Left ventricle myocardium superior (tissue), 1 donor: ENCODE measurements around the gene ATP8B1. TPM values are rescaled to one million over a fixed set of nuclear protein-coding genes. Genes with fewer than 3 reads are reported as not detected.
"Not testable (repeated sequence)": the region's sequence is repeated elsewhere in the genome, so short reads cannot be mapped to it uniquely, and the experiment has no call there.

ENCODE experiments used
- ATAC-seq: fragments of 200-7000 bp; cut with Tn5 transposase; one replicate; pipeline ENCODE4 v1.9.1; 2020; ENCODE audit warnings: mild to moderate bottlenecking, moderate library complexity
- DNase-seq: peaks from one replicate; pipeline ENCODE4 v3.0.0-alpha.2; 2020
- intact Hi-C: fragments of 100-400 bp; cut with micrococcal nuclease; formaldehyde crosslinking; loops from one replicate; pipeline ENCODE4 v1.11.0; 2022
- long read RNA-seq: library from polyadenylated mRNA; unstranded; transcript quantifications from one replicate; pipeline ENCODE4 v2.0.0, GENCODE V29; 2021
- total RNA-seq: library from RNA; stranded (reverse); fragmentation: NEBNext Ultra II Directional; extraction: Animal tissue kit (Norgen Biotek cat#: 25700); gene quantifications from one replicate; pipeline ENCODE4 v1.2.1, GENCODE V29; 2021
- donor health status: DM: no; HTN: yes; CAD: no; lungs with severe emphysema.

ATP8B1 gene
- total RNA-seq, result 4.0 TPM
- long read RNA-seq, partial matches to known transcripts, result 1 of 3 reads
- long read RNA-seq, other reads (novel, unspliced or antisense), result 2 of 3 reads

DNA sequence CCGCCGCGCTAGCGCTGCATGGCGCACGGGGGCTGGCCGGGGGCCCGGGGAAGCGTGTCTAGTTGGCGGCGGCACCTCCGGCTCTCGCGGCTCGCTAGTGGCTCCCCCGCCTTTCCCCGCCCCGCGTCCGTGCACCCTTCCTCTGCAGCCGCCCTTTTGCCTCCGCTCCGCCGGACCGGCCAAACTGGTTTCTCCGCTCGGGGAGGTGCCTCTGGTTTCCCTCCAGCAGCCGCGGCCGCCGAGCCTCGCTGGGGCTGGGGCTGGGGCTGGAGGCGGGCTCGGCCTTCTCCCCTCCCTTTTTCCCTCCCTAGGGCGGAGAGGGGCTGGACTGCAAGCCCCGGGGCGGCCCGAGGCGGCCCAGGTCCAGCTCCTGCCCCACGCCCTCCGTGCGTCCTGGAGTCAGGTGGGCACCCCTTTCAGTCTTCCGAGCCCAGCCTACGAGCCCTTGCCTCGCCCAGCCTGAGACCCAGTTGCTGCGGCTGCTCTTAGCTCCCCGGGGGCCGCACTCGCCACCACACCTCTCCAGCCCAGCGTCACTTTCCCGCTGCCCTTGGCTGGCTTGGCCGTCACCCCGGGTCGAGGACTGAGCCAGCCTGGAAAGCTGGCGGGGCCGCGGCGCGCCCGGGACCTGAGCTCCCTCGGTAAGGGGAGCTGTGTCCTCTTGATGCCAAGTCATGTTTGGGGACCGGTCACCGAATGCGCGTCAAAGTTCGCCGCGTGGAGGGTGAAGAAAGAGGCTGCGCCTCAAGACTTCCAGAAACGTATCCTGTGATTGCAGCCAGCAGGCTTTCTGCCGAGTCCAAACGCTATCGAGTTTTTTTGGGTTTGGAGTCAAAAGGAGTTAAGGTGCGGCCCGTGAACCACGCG is at the start of gene ATP8B1:
Gene ATP8B1, minus strand, starts transcription at position 213 of the 867 bp plus-strand sequence. CDS start 71,508 bp downstream, outside the sequence.
- ATAC-seq, result peak; percentile 93
- DNase-seq, result peak; percentile 88
- intact Hi-C loops, result no loop called here

GRCh38 chr18:57850063-57850462 is 46.9 kb upstream of the ATP8B1 start:
- no peak for ATAC-seq
- DNase-seq, result no peak
- intact Hi-C loops, result no loop called here

DNA sequence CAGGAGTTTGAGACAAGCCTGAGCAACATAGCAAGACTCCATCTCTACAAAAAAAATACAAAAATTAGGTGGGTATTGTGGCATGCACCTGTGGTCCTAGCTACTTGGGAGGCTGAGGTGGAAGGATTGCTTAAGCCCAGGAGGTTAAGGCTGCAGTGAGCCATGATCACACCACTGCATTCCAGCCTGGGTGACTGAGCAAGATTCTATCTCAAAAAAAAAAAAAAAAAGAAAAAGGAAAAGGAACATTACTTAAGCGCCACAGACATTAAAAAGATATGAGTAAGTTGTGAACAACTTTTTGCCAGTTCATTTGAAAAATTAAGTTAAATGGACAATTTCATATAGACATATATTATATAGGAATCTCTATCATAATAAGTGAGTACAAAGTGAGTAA is 45.3 kb upstream of the ATP8B1 start:
- ATAC-seq, intact Hi-C loops, DNase-seq: not testable (repeated sequence)

- DNase-seq, intact Hi-C loops, ATAC-seq: not testable (repeated sequence)
Measured at GRCh38 chr18:57847431-57847830, 44.3 kb upstream of the ATP8B1 start.

- ATAC-seq (peak; percentile 96), DNase-seq (no peak)
- intact Hi-C loops, result no loop called here
Measured at GRCh38 chr18:57846258-57846657, 43.1 kb upstream of the ATP8B1 start.

DNA sequence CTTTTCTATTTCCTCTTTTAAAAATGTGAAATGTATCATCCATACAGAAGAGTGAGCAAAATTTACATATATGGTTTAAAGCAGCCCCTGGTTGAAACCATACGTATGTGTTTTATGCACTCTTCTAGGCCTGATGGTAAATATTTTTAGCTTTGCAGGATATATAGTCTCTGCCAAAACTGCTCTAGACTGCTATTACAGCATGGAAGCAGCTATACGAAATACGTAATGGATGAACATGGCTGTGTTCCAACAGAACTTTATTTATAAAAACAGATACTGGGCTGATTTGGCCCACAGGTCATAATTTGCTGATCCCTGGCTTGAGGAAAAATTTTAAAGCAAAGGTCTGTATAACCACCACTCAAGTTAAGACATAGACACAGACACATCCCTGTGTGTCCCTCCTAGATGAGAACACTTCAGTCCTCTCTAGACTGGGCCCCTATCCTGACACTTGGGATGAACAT is 42.5 kb upstream of the ATP8B1 start:
- intact Hi-C loops, result no loop called here
- DNase-seq (no peak), ATAC-seq (peak; percentile 52)

DNA sequence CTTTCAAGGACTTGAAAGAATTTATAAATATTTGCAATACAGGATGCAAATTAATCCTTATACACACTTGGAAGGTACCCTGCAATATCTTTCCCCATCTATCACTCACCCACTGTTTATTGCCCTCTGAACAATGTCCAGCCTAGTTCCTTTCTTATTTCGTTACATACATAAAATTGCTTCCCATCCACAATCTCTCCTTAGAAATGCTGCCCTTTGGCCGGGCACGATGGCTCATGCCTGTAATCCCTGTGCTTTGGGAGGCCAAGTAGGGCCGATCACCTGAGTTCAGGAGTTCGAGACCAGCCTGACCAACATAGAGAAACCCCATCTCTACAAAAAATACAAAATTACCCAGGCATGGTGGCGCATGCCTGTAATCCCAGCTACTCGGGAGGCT is 41.2 kb upstream of the ATP8B1 start:
- ATAC-seq (no peak), DNase-seq (no peak)
- intact Hi-C loops, result no loop called here

- no peak for ATAC-seq
- no peak for DNase-seq
- intact Hi-C loops, result no loop called here
Measured at GRCh38 chr18:57843386-57843785, 40.3 kb upstream of the ATP8B1 start.

GRCh38 chr18:57841568-57841967 is 38.5 kb upstream of the ATP8B1 start:
- DNase-seq (no peak), ATAC-seq (no peak)
- intact Hi-C loops, result no loop called here

GRCh38 chr18:57839942-57840381 is 36.8 kb upstream of the ATP8B1 start:
- ATAC-seq (no peak), DNase-seq (no peak)
- intact Hi-C loops, result no loop called here

DNA sequence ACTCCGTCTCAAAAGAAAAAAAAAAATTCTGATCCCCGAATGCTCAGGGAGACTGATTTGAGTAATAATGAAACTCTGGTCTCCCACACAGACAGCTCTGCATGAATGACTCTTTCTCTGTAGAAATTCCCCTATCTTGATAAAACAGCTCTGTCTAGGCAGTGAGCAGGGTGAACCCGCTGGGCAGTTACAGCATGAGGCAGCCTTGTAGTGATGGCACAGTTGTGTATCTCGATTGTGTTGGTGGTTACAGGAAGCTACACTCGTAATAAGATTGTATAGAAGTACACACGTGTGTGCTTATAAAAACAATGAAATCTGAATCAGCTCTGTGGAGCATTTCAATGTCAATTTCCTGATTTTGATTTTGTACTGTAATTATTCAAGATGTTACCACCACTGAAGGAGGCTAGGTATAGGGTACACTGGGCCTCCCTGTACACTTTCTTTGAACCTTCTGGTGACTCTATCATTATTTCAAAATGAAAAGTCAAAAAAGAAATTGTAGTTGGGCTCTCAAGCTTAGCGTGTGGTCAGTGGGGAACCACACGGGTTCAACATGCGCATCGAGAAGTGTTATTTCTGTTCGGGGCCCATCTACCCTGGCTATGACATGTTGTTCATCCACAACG is 34.9 kb upstream of the ATP8B1 start:
- ATAC-seq, result no peak
- DNase-seq, result no peak
- intact Hi-C loops, result no loop called here

DNA sequence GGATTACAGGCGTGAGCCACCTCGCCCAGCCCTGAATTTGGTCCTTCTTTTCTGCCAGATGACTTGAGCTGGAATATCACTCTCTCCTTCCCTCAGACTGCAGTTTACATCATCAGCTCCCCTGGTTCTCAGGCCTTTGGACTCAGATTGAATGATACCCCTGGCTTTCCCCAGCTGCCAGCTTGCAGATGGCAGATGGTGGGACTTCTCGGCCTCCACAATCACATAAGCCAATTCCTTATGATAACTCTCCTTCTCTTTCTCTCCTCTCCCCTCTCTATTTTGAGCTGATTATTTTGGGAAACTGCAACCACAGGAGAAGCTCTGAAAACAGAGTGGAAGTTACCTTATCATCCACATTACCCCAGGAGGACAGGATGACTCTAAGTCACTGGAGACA is 33.4 kb upstream of the ATP8B1 start:
- ATAC-seq, result no peak

GRCh38 chr18:57835904-57836303 is 32.8 kb upstream of the ATP8B1 start:
- ATAC-seq, result no peak
- DNase-seq, result no peak
- intact Hi-C loops, result no loop called here

More for the DNA sequence above, 33.4 kb upstream of the ATP8B1 start:
- no peak for DNase-seq
- intact Hi-C loops, result no loop called here

DNA sequence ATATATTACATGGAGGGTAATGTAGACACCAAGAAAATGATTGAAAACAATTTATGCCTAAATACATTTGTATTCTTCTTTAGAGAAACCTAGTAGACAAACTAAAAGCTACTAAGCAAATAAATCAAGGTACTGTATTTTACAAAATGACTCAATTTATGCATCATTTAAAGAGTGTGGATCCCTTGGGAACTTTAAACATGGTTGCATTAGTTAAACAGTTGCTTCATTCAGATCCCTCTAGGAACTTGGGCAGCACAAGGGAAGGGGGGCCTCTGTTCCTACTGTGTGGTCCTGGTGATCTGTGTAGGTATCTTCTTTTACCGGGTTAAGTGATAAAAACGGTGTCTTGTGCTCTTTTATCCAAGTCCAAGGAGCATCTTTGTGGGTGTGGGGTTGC is 31.5 kb upstream of the ATP8B1 start:
- no peak for ATAC-seq
- intact Hi-C loops, result no loop called here
- no peak for DNase-seq

GRCh38 chr18:57833441-57834101 is 30.5 kb upstream of the ATP8B1 start:
- intact Hi-C loops, result no loop called here
- DNase-seq (no peak), ATAC-seq (no peak)

DNA sequence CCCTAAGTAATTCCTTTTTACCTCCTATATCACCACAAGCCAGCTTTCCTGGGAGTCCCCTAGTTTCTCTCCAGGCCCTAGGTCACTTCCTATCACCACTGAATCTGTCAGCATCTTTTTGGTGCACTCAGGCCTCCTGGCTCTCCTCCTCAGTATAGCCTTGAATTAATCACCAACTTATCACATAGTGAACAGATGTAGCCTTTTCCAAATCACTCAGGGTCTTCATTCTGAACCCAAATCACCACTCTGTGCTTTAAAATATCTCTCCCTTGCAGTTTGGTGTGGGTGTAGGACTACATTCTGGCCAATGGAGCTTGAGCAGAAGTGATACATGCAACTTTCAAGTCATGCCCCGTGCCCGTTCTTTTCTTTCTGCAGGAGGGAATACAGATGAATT is 29.6 kb upstream of the ATP8B1 start:
- intact Hi-C loops, result no loop called here
- DNase-seq (no peak), ATAC-seq (no peak)

DNA sequence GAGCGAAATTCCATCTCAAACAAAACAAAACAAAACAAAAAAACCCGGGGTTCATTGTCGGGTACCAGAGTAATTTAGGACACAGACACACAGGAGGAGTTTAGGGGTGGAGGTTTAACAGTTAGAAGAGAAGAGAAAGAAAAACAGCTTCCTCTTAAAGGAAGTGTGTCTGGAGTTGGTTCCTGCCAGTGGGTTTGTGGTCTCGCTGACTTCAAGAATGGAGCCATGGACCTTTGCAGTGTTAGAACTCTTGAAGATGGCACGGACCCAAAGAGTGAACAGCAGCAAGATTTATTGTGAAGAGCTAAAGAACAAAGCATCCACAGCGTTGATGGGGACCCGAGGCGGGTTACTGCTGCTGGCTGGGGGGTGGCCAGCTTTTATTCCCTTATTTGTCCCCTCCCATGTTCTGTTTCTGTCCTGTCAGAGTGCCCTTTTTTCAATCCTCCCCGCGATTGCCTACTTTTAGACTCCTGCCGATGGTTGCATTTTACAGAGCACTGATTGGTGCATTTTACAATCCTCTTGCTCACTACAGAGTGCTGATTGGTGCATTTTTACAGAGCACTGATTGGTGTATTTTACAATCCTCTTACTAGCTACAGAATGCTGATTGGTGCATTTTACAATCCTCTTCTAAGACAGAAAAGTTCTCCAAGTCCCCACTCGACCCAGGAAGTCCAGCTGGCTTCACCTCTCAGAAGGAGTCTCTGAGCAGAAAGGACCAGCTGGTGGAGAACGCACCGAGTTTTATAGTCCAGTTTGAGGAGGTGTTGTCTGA is 28.7 kb upstream of the ATP8B1 start:
- intact Hi-C loops, result no loop called here
- DNase-seq (no peak), ATAC-seq (no peak)

GRCh38 chr18:57827646-57828045 is 24.5 kb upstream of the ATP8B1 start:
- intact Hi-C loops, result no loop called here
- ATAC-seq (no peak), DNase-seq (no peak)

- DNase-seq, result no peak
- ATAC-seq, result no peak
- intact Hi-C loops, result no loop called here
Measured at GRCh38 chr18:57826252-57826651, 23.1 kb upstream of the ATP8B1 start.
